T-cell (primary cell): ENCODE data around the gene UQCC5. TPM values are rescaled to one million over a fixed set of nuclear protein-coding genes. Genes with fewer than 3 reads are reported as not detected.
A peak's percentile ranks its signal among the peaks of the same experiment; 100 is the strongest.

Experiments used
- ATAC-seq, 4 experiments: fragments of 200-7000 bp in 3 of 4; fragments of 150-1000 bp in 1 of 4; cut with Tn5 transposase; replicated peaks in 1 of 4; 1 replicate in 3 of 4; 2 replicates in 1 of 4; pipeline ENCODE4 v1.10.0; 2021; ENCODE audit warnings: moderate library complexity in 3 of 4, mild to moderate bottlenecking in 2 of 4, moderate number of reproducible peaks in 1 of 4
- CTCF ChIA-PET, 2 donors: fragments of 300-600 bp; sonication (Branson Sonifier 250); formaldehyde crosslinking; loops; one replicate each; lab custom pipeline; 2022; ENCODE audit warnings: antibody characterized with exemption in 2 of 2; lab: Charles Lee
- POLR2A ChIA-PET, 2 donors: fragments of 300-600 bp; sonication (Branson Sonifier 250); formaldehyde crosslinking; loops; one replicate each; lab custom pipeline; 2022; ENCODE audit warnings: antibody characterized with exemption in 2 of 2; lab: Charles Lee
- DNase-seq, 35 experiments: peaks; one replicate each; pipeline versions ENCODE4 v3.0.0 to v3.0.0-alpha.2; 2013 to 2023
- H3K27ac ChIP-seq: one replicate; pipeline ENCODE4 v1.5.1; 2013; ENCODE audit warnings: low read length
- H3K27me3 ChIP-seq, 2 experiments: replicated peaks in 1 of 2; 1 replicate in 1 of 2; 2 replicates in 1 of 2; pipeline versions ENCODE4 v1.6.1 to v1.7.0; 2013; ENCODE audit warnings: low read length in 1 of 2, mixed read lengths in 1 of 2; ENCODE audit not compliant: control insufficient read depth in 2 of 2, insufficient read depth in 2 of 2; ENCODE audit errors: extremely low read depth in 1 of 2
- H3K36me3 ChIP-seq, 2 donors: 1 replicate in 1 of 2; 2 replicates in 1 of 2; pipeline versions ENCODE4 v1.6.1 to v1.7.0; 2013; ENCODE audit warnings: low read length in 1 of 2; ENCODE audit not compliant: control insufficient read depth in 2 of 2, insufficient read depth in 1 of 2; ENCODE audit errors: extremely low read depth in 1 of 2
- H3K4me1 ChIP-seq, 2 experiments: 1 replicate in 1 of 2; 2 replicates in 1 of 2; pipeline versions ENCODE4 v1.6.1 to v1.7.0; 2013; ENCODE audit warnings: low read length in 2 of 2, mixed read lengths in 1 of 2; ENCODE audit not compliant: insufficient read depth in 2 of 2, control insufficient read depth in 1 of 2; ENCODE audit errors: extremely low read depth in 1 of 2
- H3K4me3 ChIP-seq, 2 donors: 1 replicate in 1 of 2; 2 replicates in 1 of 2; pipeline versions ENCODE4 v1.5.1 to v1.7.0; 2013; ENCODE audit warnings: mild to moderate bottlenecking in 2 of 2, low read length in 1 of 2, moderate library complexity in 1 of 2; ENCODE audit not compliant: control insufficient read depth in 1 of 2; ENCODE audit errors: extremely low read depth in 1 of 2
- H3K9me3 ChIP-seq: 2 replicates; pipeline ENCODE4 v1.7.0; 2013
- H3K27ac Mint-ChIP-seq, 2 donors: one replicate each; pipeline ENCODE4 v1.8.0; 2020 to 2021; ENCODE audit warnings: mild to moderate bottlenecking in 2 of 2, mixed read lengths in 2 of 2
- H3K27me3 Mint-ChIP-seq, 2 donors: one replicate each; pipeline ENCODE4 v1.8.0; 2021 to 2022; ENCODE audit warnings: mixed read lengths in 2 of 2
- H3K36me3 Mint-ChIP-seq: one replicate; pipeline ENCODE4 v1.8.0; 2021; ENCODE audit warnings: mixed read lengths
- H3K4me1 Mint-ChIP-seq, 3 donors: one replicate each; pipeline ENCODE4 v1.8.0; 2020 to 2022; ENCODE audit warnings: mixed read lengths in 3 of 3, mild to moderate bottlenecking in 1 of 3
- H3K4me3 Mint-ChIP-seq, 3 donors: one replicate each; pipeline ENCODE4 v1.8.0; 2020 to 2022; ENCODE audit warnings: mild to moderate bottlenecking in 3 of 3, mixed read lengths in 3 of 3, moderate library complexity in 3 of 3
- H3K9me3 Mint-ChIP-seq, 3 donors: one replicate each; pipeline ENCODE4 v1.8.0; 2020 to 2022; ENCODE audit warnings: mixed read lengths in 3 of 3
- WGBS: methylation state at CpG from one replicate; pipeline ENCODE4 v1.1.5; 2013; ENCODE audit warnings: missing lambda C conversion rate; ENCODE audit not compliant: insufficient coverage; 5-methylcytosine and 5-hydroxymethylcytosine counted together
- total RNA-seq, 35 experiments: library from RNA in 6 of 35; stranded (reverse) in 6 of 35; fragments of 120-200 nt in 1 of 35; gene quantifications; one replicate each; pipeline versions ENCODE4 v1.2.1 to v1.2.4 and lab custom pipeline; 2013 to 2026

UQCC5 gene
- total RNA-seq, 5 donors from 2014 or later (not counting 1 experiment from before 2014, with no cell fraction given): 2.5 to 14.8 (median 9.8) TPM

DNA sequence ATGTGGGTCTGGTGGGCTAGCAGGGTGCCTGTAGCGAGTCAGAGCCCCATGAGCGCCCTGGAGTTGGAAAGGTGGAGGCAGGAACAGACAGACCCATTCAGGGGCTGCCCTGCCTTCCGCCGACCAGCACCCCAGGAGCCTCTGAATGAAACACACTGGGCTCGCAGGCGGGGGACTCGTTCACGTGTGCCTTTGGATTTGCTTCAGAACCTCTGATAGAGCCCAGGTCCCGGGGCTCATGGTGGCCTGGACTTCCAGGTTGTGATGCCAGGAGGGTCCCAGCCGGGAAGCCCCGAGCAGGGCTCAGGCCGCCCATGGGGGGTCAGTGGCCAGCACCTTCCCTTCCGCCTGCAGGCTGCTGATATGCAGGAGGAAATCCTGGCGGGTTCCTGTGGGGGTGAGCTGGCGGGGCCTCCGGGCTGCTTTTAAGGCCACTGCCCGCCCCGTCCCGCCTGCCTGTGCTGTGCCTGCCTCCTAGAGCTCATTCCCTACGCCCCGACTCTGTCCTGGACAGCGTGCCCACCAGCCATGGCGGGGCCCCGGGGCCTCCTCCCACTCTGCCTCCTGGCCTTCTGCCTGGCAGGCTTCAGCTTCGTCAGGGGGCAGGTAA, 41.4 kb upstream of the UQCC5 start, which contains the start of gene STAB1:
TSS of gene STAB1 (plus strand) at position 453 of the 610 bp plus-strand sequence. CDS start at position 529, 76 bp downstream.
- Histone ChIP-seq H3K36me3 (peaks cover 12 to 26% of the 10 kb centered on the region in 2 donors), H3K27ac (no peak within 1 kb of the TSS), H3K9me3 (no peaks in the 10 kb centered on the region), H3K4me1 (peaks cover 2 to 8% of the 10 kb centered on the region in 2 experiments), H3K4me3 (no peak within 1 kb of the TSS), H3K27me3 (peaks cover 0 to 10% of the 10 kb centered on the region in 2 experiments)
- H3K36me3 Mint-ChIP-seq: peaks cover 24% of the 10 kb centered on the region
- no peaks in the 10 kb centered on the region for H3K9me3 Mint-ChIP-seq
- H3K4me3 Mint-ChIP-seq: no peak within 1 kb of the TSS
- ChIA-PET POLR2A (no interaction called here), CTCF (no interaction called here)
- DNase-seq (no peak), ATAC-seq (no peak)
- H3K4me1 Mint-ChIP-seq: peaks cover 2 to 9% (median 4%) of the 10 kb centered on the region in 3 donors
- WGBS: 47% methylated on average over 23 of the region's 25 CpGs
- peak within 1 kb of the TSS in 1 of 2 donors; percentile 28 for H3K27ac Mint-ChIP-seq
- H3K27me3 Mint-ChIP-seq: no peaks in the 10 kb centered on the region

DNA sequence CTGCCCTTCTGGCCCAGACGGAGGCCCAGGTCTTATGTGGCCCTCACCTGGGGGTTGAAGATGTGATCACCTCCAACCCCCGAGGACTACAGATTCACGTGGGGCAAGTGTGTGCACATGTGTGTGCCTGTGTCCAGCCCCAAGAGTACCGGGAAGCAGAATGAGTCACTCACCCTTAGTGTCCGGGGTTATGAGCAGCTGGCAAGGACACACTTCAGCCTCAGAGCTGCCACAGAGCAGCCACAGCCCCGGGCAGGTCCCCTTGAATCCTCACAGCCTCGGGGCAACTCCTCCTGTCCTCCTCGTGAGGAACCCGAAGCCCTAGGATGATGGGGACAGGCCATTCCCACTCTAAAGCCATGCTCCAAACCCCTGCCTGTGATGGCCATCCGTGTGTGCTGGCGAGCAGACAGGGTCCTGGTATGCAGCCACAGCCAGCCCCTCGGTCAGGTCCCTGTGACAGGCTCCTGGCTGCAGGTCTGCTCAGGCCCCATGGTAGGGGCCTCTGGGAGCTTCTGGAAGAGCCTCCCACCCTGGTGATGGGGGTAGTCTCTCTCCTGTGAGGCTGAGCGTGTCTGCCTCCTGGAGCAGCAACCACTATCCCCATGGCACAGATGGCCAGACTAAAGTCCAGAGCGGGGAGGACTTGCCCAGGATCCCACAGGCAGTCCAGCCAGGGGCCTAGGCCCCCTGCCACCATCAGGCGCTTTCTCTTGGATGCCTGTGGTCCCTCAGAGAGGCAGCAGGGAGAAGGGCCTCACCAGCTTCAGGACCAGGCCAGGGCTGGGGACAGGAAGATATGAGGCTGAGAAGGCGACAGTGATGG, 40.4 kb upstream of the UQCC5 start:
- peaks cover 2 to 8% of the 10 kb centered on the region in 2 experiments for H3K4me1 ChIP-seq
- H3K27me3 ChIP-seq: peaks cover 0 to 12% of the 10 kb centered on the region in 2 experiments
- H3K4me1 Mint-ChIP-seq: peaks cover 2 to 9% (median 4%) of the 10 kb centered on the region in 3 donors
- no peak overlapping the region for H3K4me3 Mint-ChIP-seq
- ATAC-seq (no peak), DNase-seq (no peak)
- no peak overlapping the region for H3K27ac Mint-ChIP-seq
- no peak overlapping the region for H3K4me3 ChIP-seq
- H3K27ac ChIP-seq: no peak overlapping the region
- WGBS: 77% methylated on average over 10 of the region's 16 CpGs
- H3K27me3 Mint-ChIP-seq: no peaks in the 10 kb centered on the region
- no peaks in the 10 kb centered on the region for H3K9me3 ChIP-seq
- H3K36me3 Mint-ChIP-seq: peaks cover 17% of the 10 kb centered on the region
- ChIA-PET POLR2A (no interaction called here), CTCF (no interaction called here)
- peaks cover 2 to 17% of the 10 kb centered on the region in 2 donors for H3K36me3 ChIP-seq
- no peaks in the 10 kb centered on the region for H3K9me3 Mint-ChIP-seq

DNA sequence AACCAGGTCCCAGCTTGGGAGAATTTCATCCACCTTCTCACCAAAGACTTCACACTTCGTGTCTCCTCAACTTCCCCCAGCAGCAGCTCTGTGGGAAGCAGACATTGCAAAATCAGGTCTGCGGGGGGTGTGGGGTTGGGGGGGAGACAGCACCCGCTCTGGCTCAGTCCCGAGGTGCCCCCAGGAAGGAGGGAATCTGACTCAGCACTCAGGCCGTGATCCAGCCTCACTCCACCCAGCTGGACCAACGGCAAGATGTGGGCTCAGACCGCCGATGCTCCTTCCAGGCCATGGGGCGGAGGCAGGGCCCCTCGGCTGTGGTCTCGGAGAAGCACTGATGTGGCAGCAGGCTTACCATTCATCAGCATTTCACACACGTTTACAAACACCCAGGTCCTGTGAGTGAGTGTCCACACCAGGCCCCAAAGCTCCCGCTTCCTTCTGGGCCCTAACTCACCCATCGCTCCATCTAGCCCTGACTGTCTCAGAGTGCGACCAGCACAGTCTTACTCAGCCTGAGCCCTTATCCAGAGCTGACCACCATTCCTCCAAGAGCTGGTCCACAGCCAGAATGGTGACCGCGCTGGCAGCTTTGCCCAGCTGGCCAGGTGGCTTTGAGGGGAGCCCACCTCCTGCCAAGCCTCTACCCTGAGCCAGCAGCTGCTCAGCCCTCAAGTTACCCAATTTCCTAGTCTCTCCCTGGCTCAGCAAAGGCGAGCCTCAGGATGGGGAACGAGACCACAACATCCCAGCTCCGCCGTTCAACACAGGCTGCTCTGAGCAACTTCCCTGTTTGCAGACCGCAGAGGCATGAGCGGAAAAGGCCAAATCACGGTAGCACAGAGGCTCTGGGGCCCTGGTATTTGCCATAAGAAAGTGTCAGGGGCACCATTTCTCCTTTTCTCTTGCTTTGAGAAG, 38.0 kb upstream of the UQCC5 start:
- Mint-ChIP-seq H3K4me1 (peaks cover 2 to 9% (median 4%) of the 10 kb centered on the region in 3 donors), H3K9me3 (no peaks in the 10 kb centered on the region)
- POLR2A ChIA-PET: interaction anchor here (0.6 kb wide), 2 partner anchors 234 to 354 kb away, joined by 4 to 10 read pairs; no protein-coding TSS in a partner anchor

DNA sequence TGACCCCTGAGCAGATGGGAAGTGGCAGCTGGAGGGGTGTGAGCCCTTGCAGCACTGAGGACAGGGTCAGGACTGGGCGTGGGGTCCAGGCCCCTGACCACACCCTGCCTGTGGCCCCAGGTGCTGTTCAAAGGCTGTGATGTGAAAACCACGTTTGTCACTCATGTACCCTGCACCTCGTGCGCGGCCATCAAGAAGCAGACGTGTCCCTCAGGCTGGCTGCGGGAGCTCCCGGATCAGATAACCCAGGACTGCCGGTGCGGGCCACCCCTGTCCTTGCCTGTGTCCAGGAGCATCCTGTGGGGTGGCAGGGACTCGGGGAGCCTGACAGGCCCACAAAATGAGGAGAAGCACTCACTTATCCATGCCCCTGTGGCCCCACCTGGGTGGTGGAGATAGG, 35.4 kb upstream of the UQCC5 start:
- no peak overlapping the region for H3K27ac ChIP-seq
- DNase-seq: no peak
- ChIA-PET POLR2A (no interaction called here), CTCF (no interaction called here)
- 77% methylated on average over 10 of the region's 11 CpGs for WGBS
- Mint-ChIP-seq H3K4me1 (peaks cover 0 to 2% (median 0%) of the 10 kb centered on the region in 3 donors), H3K4me3 (no peak overlapping the region), H3K9me3 (no peaks in the 10 kb centered on the region), H3K36me3 (no peaks in the 10 kb centered on the region), H3K27me3 (no peaks in the 10 kb centered on the region), H3K27ac (no peak overlapping the region)
- no peak overlapping the region for H3K4me3 ChIP-seq
- H3K27me3 ChIP-seq: peaks cover 0 to 17% of the 10 kb centered on the region in 2 experiments
- H3K36me3 ChIP-seq: no peaks in the 10 kb centered on the region
- no peak for ATAC-seq
- H3K9me3 ChIP-seq: no peaks in the 10 kb centered on the region
- peaks cover 0 to 2% of the 10 kb centered on the region in 2 experiments for H3K4me1 ChIP-seq

More for the DNA sequence above, 38.0 kb upstream of the UQCC5 start:
- Histone ChIP-seq H3K27ac (no peak overlapping the region), H3K27me3 (peaks cover 0 to 12% of the 10 kb centered on the region in 2 experiments), H3K36me3 (no peaks in the 10 kb centered on the region), H3K4me1 (peaks cover 2 to 8% of the 10 kb centered on the region in 2 experiments), H3K4me3 (no peak overlapping the region), H3K9me3 (no peaks in the 10 kb centered on the region)
- no peak overlapping the region for H3K4me3 Mint-ChIP-seq
- no peaks in the 10 kb centered on the region for H3K36me3 Mint-ChIP-seq
- peak in 5 of 35 experiments; percentile 6 to 43 (median 9) for DNase-seq
- WGBS: 39% methylated on average over 20 of the region's 24 CpGs
- CTCF ChIA-PET: no interaction called here
- peak in 1 of 4 experiments; percentile 25 for ATAC-seq
- no peaks in the 10 kb centered on the region for H3K27me3 Mint-ChIP-seq
- H3K27ac Mint-ChIP-seq: peak overlapping the region in 1 of 2 donors; percentile 16

DNA sequence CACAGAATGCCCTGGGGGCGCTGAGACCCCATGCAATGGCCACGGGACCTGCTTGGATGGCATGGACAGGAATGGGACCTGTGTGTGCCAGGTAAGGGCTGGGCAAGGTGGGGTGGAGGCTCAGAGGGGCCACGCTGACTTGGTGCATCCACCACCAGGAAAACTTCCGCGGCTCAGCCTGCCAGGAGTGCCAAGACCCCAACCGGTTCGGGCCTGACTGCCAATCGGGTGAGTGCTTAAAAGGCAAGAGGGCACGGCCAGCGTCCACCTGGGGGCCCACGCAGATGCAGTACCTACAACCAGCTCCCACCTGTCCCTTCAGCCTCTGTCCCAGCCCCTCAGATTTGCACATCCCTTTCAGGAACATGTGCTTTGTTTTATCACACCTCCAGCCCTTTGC, 34.4 kb upstream of the UQCC5 start:
- DNase-seq: no peak
- CTCF ChIA-PET: no interaction called here
- no peaks in the 10 kb centered on the region for H3K36me3 Mint-ChIP-seq
- H3K27ac Mint-ChIP-seq: no peak overlapping the region
- WGBS: 88% methylated on average over 11 of the region's 11 CpGs
- POLR2A ChIA-PET: no interaction called here
- no peak for ATAC-seq
- Histone ChIP-seq H3K36me3 (no peaks in the 10 kb centered on the region), H3K4me3 (no peak overlapping the region), H3K27me3 (peaks cover 0 to 19% of the 10 kb centered on the region in 2 experiments), H3K27ac (no peak overlapping the region), H3K9me3 (no peaks in the 10 kb centered on the region), H3K4me1 (peaks cover 0 to 2% of the 10 kb centered on the region in 2 experiments)
- no peak overlapping the region for H3K4me3 Mint-ChIP-seq
- H3K4me1 Mint-ChIP-seq: peaks cover 0 to 2% (median 0%) of the 10 kb centered on the region in 3 donors
- no peaks in the 10 kb centered on the region for H3K9me3 Mint-ChIP-seq
- no peaks in the 10 kb centered on the region for H3K27me3 Mint-ChIP-seq
